Activated CD8-positive, alpha-beta memory T cell treated with anti-CD3 and anti-CD28 coated beads, Interleukin-2, amount 50 U/mL, for 1 hour (primary cell): Measurements from ENCODE around the gene COPS9.

Experiments used
- DNase-seq: peaks from one replicate; pipeline ENCODE4 v3.0.0-alpha.2; 2020; ENCODE audit errors: extremely low read depth

COPS9 gene

DNA sequence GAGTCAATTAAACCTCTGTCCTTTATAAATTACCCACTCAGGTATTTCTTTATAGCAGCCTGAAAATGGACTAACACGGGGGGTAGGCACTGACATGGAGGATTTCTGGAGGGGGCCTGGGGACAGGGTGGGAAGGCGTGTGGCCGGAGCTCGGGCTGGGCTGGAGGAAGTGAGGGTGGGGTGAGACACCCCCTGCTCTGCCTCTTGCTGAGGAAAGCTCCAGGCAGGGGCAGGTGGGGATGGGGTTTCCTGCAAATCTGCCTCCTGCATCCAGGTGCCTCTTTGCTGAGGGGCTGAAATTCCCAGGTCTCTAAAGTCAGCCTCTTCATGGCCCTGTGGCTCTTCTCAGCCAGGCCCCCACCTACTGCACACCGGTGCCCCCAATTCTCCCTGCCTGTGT lies 30.1 kb upstream of the COPS9 start:
- no peak for DNase-seq

- no peak for DNase-seq
These were observed 29.6 kb upstream of the COPS9 start for GRCh38 chr2:240165661-240166060.

GRCh38 chr2:240165034-240165433 lies 28.9 kb upstream of the COPS9 start:
- no peak for DNase-seq

DNA sequence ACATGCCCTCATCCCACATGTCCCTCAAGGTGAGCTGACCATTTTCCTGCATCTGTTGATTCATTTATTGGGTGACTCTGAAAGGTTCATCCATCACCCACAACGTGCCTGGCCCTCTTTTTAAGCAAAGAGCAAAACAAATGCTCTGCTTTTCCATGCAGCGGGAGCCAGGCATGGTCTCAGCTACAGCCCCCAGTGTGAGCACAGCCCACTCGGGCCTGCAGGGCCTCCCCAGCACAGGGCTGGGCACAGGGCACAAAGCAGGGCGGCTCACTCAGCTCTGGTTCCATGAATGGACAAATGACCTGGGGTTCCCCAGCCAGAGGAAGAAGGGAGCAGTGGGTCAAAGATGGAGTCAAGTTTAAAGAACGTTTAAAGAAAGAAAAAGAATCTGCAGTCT lies 28.5 kb upstream of the COPS9 start:
- DNase-seq: no peak

- no peak for DNase-seq
These were observed 27.9 kb upstream of the COPS9 start for GRCh38 chr2:240163844-240164574.

GRCh38 chr2:240162939-240163714 lies 27.0 kb upstream of the COPS9 start:
- DNase-seq: no peak

- no peak for DNase-seq
These were observed 26.4 kb upstream of the COPS9 start for GRCh38 chr2:240162531-240162930.

GRCh38 chr2:240162032-240162431 lies 25.9 kb upstream of the COPS9 start:
- no peak for DNase-seq

DNA sequence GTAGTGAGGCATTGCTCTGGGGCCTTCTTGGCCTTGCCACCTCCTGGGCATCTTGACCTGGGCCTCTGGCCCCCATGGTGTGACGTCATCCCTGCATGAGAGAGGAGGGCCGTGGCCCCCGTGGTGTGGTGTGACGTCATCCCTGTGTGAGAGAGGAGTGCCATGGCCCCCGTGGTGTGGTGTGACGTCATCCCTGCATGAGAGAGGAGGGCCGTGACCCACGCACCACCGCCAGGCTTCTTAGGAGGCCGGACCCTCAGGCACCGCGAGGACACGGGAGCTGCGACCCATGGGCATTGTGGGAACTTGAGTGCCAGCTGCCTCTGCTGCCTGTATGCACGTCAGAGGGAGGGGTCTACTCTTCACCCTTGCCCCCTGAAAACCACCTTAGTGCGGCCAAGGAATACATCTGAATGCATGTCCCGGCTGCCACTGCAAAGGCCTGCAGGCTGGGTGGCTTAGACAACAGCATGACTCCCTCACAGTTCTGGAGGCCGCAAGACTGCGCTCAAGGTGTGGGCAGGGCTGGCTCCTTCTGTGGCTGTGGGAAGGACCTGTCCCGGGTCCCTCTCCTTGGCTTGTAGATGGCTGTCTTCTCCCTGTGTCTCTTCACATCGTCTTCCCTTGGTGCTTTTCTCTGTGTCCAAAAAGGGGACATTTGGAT lies 25.1 kb upstream of the COPS9 start:
- no peak for DNase-seq

DNA sequence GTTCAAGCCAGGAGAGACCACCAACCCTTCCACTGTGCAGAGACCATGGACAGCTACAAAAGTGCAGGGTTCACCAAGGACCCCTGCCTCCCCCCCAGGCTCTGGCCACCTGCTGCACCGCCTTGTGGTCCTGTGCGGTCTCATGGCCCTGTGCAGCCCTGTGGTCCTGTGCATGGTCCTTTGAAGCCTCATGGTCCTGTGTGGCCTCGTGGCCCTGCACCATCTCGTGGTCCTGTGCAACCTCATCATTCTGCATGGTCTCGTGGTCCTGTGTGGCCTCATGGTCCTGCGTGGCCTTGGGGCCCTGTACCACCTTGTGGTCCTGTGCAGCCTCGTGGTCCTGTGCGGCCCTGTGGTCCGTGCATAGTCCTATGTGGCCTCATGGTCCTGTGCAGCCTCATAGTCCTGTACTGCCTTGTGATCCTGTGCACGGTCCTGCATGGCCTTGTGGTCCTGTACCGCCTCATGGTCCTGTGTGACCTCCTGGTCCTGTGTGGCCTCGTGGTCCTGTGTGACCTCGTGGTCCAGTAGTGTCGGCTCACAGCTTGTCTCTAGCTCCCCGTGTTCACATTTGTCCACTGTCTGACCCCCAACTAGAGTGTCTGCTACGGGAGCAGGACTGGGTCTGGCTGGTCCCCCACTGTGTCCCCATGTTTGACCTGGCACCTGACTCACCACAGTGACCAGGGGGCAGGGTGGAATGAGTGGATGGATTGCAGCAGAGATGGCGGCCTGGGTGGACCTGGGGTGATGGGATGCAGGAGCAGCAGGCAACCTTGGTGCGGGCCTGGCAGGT lies 24.4 kb upstream of the COPS9 start:
- no peak for DNase-seq

DNA sequence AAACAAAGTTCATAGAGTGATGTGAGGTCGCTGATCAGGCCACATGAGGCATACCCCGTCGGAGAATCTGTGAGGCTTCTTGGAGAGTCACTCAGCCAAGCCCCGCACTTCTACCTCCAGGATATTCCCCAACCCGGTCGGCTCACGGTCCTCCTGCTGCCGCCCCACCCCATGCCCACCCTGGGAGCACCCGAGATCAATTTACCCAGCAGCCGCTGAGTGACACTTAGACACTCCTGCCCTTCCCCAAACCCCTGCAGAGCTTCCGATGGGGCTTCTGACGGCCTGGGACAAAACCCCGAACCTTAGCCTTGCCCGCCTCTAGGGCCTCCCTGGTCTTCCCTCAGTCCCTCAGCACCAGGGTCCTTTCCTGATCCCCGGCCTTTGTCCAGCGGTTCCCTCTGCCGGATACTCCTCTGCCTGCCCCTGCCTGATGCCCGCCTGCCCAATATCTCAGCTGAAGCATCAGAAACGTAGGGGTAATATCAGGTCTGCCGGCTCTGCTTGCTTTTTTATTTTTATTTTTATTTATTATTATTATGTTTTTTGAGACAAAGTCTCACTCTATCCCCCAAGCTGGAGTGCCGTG lies 23.2 kb upstream of the COPS9 start:
- no peak for DNase-seq

- no peak for DNase-seq
These were observed 21.0 kb upstream of the COPS9 start for GRCh38 chr2:240157147-240157470.

DNA sequence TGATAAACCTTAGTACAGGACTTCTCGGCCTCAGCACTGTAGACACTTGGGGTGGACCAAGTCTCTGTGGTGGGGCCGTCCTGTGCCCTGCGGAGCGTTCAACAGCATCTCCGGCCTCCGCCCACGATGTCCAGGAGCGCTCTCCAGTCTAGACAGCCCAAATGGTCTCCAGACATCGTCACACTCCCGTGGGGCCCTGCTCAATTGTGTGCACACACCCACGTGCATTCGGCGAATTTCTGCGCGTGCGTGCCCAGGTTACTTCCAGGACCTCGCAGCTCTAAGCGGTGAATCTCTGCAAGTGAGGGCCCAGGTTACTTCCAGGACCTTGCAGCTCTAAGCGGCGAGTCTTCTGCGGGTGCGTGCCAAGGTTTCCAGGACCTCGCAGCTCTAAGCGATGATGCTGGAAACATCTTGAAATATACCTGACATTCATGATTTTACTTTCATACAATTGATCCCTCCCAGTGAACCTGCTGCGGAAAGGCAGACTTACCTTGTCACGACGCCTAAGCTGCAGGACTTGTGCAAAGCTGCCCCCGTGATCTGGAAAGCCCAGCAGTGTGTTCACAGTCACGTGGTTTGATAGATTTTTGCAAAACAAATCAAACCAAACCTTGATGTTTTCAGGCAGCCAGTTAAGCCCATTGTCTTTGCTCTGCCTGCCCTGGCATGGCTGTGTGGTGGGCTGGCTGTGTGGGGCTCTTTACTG lies 20.5 kb upstream of the COPS9 start:
- no peak for DNase-seq

GRCh38 chr2:240155745-240156390 lies 19.8 kb upstream of the COPS9 start:
- DNase-seq: no peak

DNA sequence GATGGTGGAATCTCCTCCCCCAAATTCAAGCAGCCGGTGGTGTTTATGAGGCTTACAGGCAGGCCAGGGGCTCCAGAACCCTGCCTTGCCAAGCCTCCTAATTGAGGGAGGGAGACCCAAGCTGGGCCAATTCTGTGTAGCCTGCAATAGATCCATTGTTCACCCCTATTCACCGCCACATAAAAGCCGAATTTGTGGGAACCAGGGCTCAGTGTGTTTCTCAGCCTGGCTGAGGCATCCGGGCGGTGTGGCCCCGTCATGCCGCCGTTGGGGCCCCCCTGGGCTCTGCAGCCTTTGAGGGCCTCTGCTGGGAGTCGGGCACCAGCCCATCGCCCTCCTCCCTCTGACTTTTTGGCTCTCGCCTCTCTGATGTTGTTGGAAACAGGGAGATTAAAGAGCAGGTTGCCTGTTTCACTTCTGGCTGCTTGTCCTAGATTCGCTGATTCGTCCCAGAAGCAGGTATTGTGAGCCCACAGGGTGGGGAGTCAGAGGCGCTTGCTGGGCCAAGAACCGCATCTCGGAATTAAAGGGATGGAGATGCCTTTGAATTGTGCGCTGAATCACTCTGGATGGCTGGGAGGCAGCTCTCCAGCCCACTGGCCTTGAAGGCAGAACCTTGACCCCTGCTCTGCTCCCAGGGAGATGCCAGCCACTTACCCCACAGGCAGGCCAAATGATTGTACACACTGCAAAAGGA lies 19.1 kb upstream of the COPS9 start:
- no peak for DNase-seq

DNA sequence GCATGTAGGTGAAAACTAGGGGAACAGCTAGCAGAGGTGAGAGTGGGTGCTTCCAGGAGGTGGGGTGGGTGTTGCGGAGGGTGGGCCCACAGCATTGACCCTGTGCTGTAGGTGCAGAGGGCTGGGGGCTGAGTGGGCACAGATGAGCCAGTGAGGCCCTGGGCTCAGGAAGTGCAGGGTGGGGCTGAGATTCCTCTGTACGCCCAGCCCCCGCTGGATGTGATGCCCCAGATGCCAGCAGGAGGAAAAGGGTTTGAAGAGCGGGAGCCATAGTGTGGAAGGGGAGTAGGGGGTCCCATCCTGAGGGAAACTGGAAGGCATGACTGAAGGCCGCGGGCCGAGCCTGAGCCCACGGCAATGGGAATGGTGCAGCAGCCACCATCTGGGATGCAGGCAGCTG lies 18.5 kb upstream of the COPS9 start:
- no peak for DNase-seq

- DNase-seq: no peak
These were observed 17.3 kb upstream of the COPS9 start for GRCh38 chr2:240153418-240153817.

GRCh38 chr2:240151477-240152031 lies 15.4 kb upstream of the COPS9 start:
- no peak for DNase-seq

DNA sequence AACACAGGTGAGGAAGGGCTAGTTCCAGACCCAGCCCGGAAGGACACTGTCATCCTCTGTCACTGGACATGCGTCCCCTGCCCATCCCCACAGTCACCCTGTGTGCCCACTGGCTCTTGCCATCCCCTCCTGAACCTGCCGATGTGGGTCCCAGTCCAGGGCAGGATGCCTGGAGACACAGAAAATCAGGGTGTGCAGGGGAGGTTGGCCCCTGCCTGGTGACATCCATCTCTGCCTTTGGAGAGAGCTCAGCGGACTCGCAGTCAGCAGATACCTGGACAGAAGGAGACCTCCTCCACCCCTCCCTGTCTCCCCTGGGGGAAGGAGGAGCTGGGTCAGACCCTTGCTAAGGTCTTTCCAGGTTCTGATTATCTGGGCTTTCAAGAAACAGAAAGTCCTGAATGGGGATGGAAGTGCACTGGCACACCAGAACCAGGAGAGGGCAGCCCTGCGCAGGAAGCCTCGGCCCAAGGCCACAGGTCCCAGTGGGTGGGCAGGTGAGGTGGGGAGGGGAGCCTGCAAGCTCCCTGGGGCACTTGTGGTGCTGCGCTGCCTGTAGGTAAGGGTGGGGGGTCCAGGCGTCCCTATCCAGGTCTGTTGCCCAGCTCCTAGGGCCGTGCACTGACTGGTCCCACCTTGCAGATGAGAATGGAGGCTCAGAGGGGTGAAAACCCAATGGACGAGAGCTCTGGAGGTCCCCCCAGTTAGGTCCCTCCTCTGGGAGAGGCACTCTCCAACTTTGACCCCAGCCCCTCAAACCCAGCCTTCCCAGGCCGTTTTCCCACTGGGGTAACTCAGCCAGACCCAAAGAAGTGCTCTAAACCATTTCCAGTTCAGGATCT lies 14.1 kb upstream of the COPS9 start:
- DNase-seq: no peak
